Loucy (cell line): ENCODE data around the gene SRSF9.

Experiments
- H2AFZ ChIP-seq: fragments of 200-600 bp; sonication (generic); 2 replicates; pipeline ENCODE4 v1.6.0; 2016; ENCODE audit warnings: antibody characterized with exemption, mild to moderate bottlenecking, low read length, moderate library complexity
- H3F3A ChIP-seq: fragments of 200-600 bp; 2 replicates; pipeline ENCODE4 v1.6.0; 2016; ENCODE audit warnings: antibody characterized with exemption, low read depth, mild to moderate bottlenecking
- H3K27me3 ChIP-seq: fragments of 200-600 bp; sonication (generic); 2 replicates; pipeline ENCODE4 v1.6.1; 2014; ENCODE audit warnings: low read length, mild to moderate bottlenecking; ENCODE audit not compliant: insufficient read depth, poor library complexity, severe bottlenecking
- H3K36me3 ChIP-seq: fragments of 200-600 bp; sonication (generic); 2 replicates; pipeline ENCODE4 v1.6.1; 2016; ENCODE audit warnings: low read length; ENCODE audit not compliant: insufficient read depth
- H3K4me1 ChIP-seq: fragments of 200-600 bp; sonication (generic); 2 replicates; pipeline ENCODE4 v1.5.1; 2014; ENCODE audit warnings: low read length, mild to moderate bottlenecking; ENCODE audit not compliant: insufficient read depth, poor library complexity, severe bottlenecking
- H3K4me2 ChIP-seq: fragments of 200-600 bp; sonication (generic); 2 replicates; pipeline ENCODE4 v1.6.0; 2014; ENCODE audit warnings: antibody characterized with exemption, low read length, low read depth, mild to moderate bottlenecking; ENCODE audit not compliant: poor library complexity, severe bottlenecking
- H3K4me3 ChIP-seq: fragments of 200-600 bp; sonication (generic); 2 replicates; pipeline ENCODE4 v1.5.1; 2014; ENCODE audit warnings: low read length, mild to moderate bottlenecking, mixed read lengths; ENCODE audit not compliant: poor library complexity, severe bottlenecking
- H3K79me2 ChIP-seq: fragments of 200-600 bp; sonication (generic); 2 replicates; pipeline ENCODE4 v1.6.1; 2014; ENCODE audit warnings: low read length; ENCODE audit not compliant: insufficient read depth
- H3K9ac ChIP-seq: fragments of 200-600 bp; sonication (generic); 2 replicates; pipeline ENCODE4 v1.6.0; 2014; ENCODE audit warnings: mild to moderate bottlenecking, low read depth, low read length, moderate library complexity; ENCODE audit not compliant: poor library complexity, severe bottlenecking
- H3K9me2 ChIP-seq: fragments of 200-600 bp; sonication (generic); replicated peaks from 2 replicates; pipeline ENCODE4 v1.6.1; 2016; ENCODE audit warnings: low read depth, low read length, mixed read lengths
- H3K9me3 ChIP-seq: fragments of 200-600 bp; sonication (generic); 2 replicates; pipeline ENCODE4 v1.6.1; 2014; ENCODE audit warnings: mild to moderate bottlenecking, antibody characterized with exemption, low read length, low read depth; ENCODE audit not compliant: insufficient read depth
- H4K20me1 ChIP-seq: fragments of 200-600 bp; sonication (generic); 2 replicates; pipeline ENCODE4 v1.6.0; 2014; ENCODE audit warnings: antibody characterized with exemption, low read length, mild to moderate bottlenecking; ENCODE audit not compliant: insufficient read depth, poor library complexity, severe bottlenecking
- CTCF ChIP-seq: fragments of 200-600 bp; sonication (generic); conservative IDR thresholded peaks from 2 replicates; pipeline ENCODE4 v1.5.1; 2014; ENCODE audit warnings: mild to moderate bottlenecking, antibody characterized with exemption, low read length
- EZH2phosphoT487 ChIP-seq: fragments of 200-600 bp; IDR thresholded peaks from 2 replicates; pipeline ENCODE4 v1.6.1; 2018; ENCODE audit warnings: antibody characterized with exemption, mild to moderate bottlenecking, moderate library complexity, borderline replicate concordance

SRSF9 gene

GRCh38 chr12:120470150-120470784 is 719 bp upstream of the SRSF9 start:
- peaks cover 42% of the 10 kb centered on the region for H4K20me1 ChIP-seq
- peak overlapping the region; percentile 97 for H3K4me2 ChIP-seq
- no peaks in the 10 kb centered on the region; the same call in 1 of the 2 replicates for H3F3A ChIP-seq
- no peaks in the 10 kb centered on the region for H3K9me3 ChIP-seq
- H2AFZ ChIP-seq, result peak overlapping the region; percentile 97
- H3K79me2 ChIP-seq, result peaks cover 66% of the 10 kb centered on the region
- H3K36me3 ChIP-seq, result peaks cover 12% of the 10 kb centered on the region; the same call in 1 of the 2 replicates
- H3K9me2 ChIP-seq, result no peaks in the 10 kb centered on the region
- peak overlapping the region; percentile 81 for H3K9ac ChIP-seq
- H3K27me3 ChIP-seq, result no peaks in the 10 kb centered on the region
- H3K4me1 ChIP-seq, result peaks cover 67% of the 10 kb centered on the region
- H3K4me3 ChIP-seq, result peak overlapping the region; percentile 97
- TF ChIP-seq EZH2phosphoT487 (no peak), CTCF (no peak)

GRCh38 chr12:120468821-120469449 is 613 bp downstream of the SRSF9 start:
- peak overlapping the region; percentile 83; the same call in 1 of the 2 replicates for H2AFZ ChIP-seq

GRCh38 chr12:120468325-120468820 is 1.2 kb downstream of the SRSF9 start:
- Histone ChIP-seq H4K20me1 (peaks cover 60% of the 10 kb centered on the region), H3K9me3 (no peaks in the 10 kb centered on the region), H3K4me1 (peaks cover 60% of the 10 kb centered on the region), H3K4me3 (peak overlapping the region; percentile 97), H2AFZ (no peak overlapping the region), H3K36me3 (peaks cover 31% of the 10 kb centered on the region), H3K9ac (peak overlapping the region; percentile 81), H3K9me2 (no peaks in the 10 kb centered on the region), H3K27me3 (no peaks in the 10 kb centered on the region), H3F3A (no peaks in the 10 kb centered on the region), H3K79me2 (peaks cover 84% of the 10 kb centered on the region), H3K4me2 (peak overlapping the region; percentile 96)
- TF ChIP-seq EZH2phosphoT487, result no peak
- no peak for TF ChIP-seq CTCF

More at GRCh38 chr12:120468821-120469449, 613 bp downstream of the SRSF9 start:
- H3K4me2 ChIP-seq, result peak overlapping the region; percentile 96
- H3F3A ChIP-seq, result no peaks in the 10 kb centered on the region
- no peaks in the 10 kb centered on the region for H3K9me2 ChIP-seq
- H3K36me3 ChIP-seq, result peaks cover 26% of the 10 kb centered on the region
- H3K4me3 ChIP-seq, result peak overlapping the region; percentile 97
- H3K9me3 ChIP-seq, result no peaks in the 10 kb centered on the region
- peaks cover 55% of the 10 kb centered on the region for H4K20me1 ChIP-seq
- TF ChIP-seq EZH2phosphoT487 (no peak), CTCF (peak; percentile 30)
- no peaks in the 10 kb centered on the region for H3K27me3 ChIP-seq
- peaks cover 65% of the 10 kb centered on the region for H3K4me1 ChIP-seq
- H3K9ac ChIP-seq, result peak overlapping the region; percentile 81
- H3K79me2 ChIP-seq, result peaks cover 79% of the 10 kb centered on the region
